Ovary (tissue), 9 donors: ENCODE results near the gene LRRC75A. TPM values are rescaled to one million over a fixed set of nuclear protein-coding genes. Genes with fewer than 3 reads are reported as not detected.

Experiments
- DNase-seq, 5 donors: peaks; one replicate each; pipeline ENCODE4 v3.0.0-alpha.2; 2019 to 2020
- H3K27ac ChIP-seq, 2 donors: fragments of 200-600 bp; one replicate each; pipeline versions ENCODE4 v1.5.1 to v1.8.0; 2019 to 2022
- H3K27me3 ChIP-seq: fragments of 200-600 bp; one replicate; pipeline ENCODE4 v1.8.0; 2022
- H3K36me3 ChIP-seq: fragments of 200-600 bp; sonication (generic); one replicate; pipeline ENCODE4 v1.5.1; 2019
- H3K4me1 ChIP-seq: one replicate; pipeline ENCODE4 v1.8.1; 2013; ENCODE audit warnings: mild to moderate bottlenecking, moderate library complexity; ENCODE audit not compliant: insufficient read depth
- H3K4me3 ChIP-seq: fragments of 200-600 bp; sonication (generic); one replicate; pipeline ENCODE4 v1.5.1; 2017
- H3K9me3 ChIP-seq, 2 donors: fragments of 200-600 bp in 1 of 2; sonication (generic) in 1 of 2; one replicate each; pipeline versions ENCODE4 v1.5.1 to v1.8.1; 2013 to 2019; ENCODE audit warnings: mild to moderate bottlenecking in 1 of 2, moderate library complexity in 1 of 2
- CTCF ChIP-seq, 3 donors: fragments of 450-650 bp in 2 of 3; fragments of 200-600 bp in 1 of 3; IDR thresholded peaks; one replicate each; pipeline versions ENCODE4 v1.5.1 to v1.8.0; 2016 to 2022; ENCODE audit warnings: antibody characterized with exemption in 3 of 3, mild to moderate bottlenecking in 1 of 3
- EP300 ChIP-seq: sonication (generic); formaldehyde crosslinking; IDR thresholded peaks from one replicate; pipeline ENCODE4 v1.6.1; 2017; ENCODE audit warnings: antibody characterized with exemption
- POLR2A ChIP-seq: fragments of 450-650 bp; IDR thresholded peaks from one replicate; pipeline ENCODE4 v1.6.1; 2017; ENCODE audit warnings: antibody characterized with exemption, mild to moderate bottlenecking, moderate library complexity
- WGBS, 3 donors: extraction: QIAGEN DNeasy Blood & Tissue Kit in 1 of 3; methylation state at CpG; one replicate each; pipeline versions ENCODE4 v1.1.5 to v1.1.7; 2013 to 2017; 5-methylcytosine and 5-hydroxymethylcytosine counted together
- intact Hi-C, 4 donors: fragments of 100-400 bp; cut with DNase I; formaldehyde crosslinking; loops; one replicate each; pipeline versions ENCODE4 v1.11.0 to v1.15.1; 2022 to 2023
- polyA plus RNA-seq, 2 donors: library from polyadenylated mRNA; stranded (reverse); fragments of 200-250 nt in 1 of 2; fragments of 350-450 nt in 1 of 2; fragmentation: Illumina TruSeq in 1 of 2; extraction: RNeasy Lipid Tissue Mini Kit (QIAGEN cat#74804) in 1 of 2; gene quantifications; one replicate each; pipeline ENCODE4 v1.2.3, GENCODE V29; 2013 to 2014
- total RNA-seq, 7 donors: library from RNA; depleted of rRNA in 2 of 7; stranded (reverse); fragments of >200 nt in 2 of 7; fragmentation: NEBNext Ultra II Directional in 3 of 7; extraction: Animal tissue kit (Norgen Biotek cat#: 25700) in 3 of 7; gene quantifications; one replicate each; pipeline versions ENCODE4 v1.1.0 to v1.2.4, GENCODE V29; 2016 to 2023
- donor health status: DM: no; HTN: no; CAD: no; lungs with moderate emphysema.
- donor health status: DM: no; HTN: no; CAD: no.
- donor health status: Bipolar disorder and iron deficiency.
- donor health status: DM: yes; HTN: yes; CAD: no.
- donor health status: DM: no; HTN: no; CAD: no.
- donor health status: DM: yes; HTN: yes; CAD: no.

The LRRC75A gene
- total and polyA plus RNA-seq, 9 donors, result 1.0 to 12.5 (median 4.1) TPM

DNA sequence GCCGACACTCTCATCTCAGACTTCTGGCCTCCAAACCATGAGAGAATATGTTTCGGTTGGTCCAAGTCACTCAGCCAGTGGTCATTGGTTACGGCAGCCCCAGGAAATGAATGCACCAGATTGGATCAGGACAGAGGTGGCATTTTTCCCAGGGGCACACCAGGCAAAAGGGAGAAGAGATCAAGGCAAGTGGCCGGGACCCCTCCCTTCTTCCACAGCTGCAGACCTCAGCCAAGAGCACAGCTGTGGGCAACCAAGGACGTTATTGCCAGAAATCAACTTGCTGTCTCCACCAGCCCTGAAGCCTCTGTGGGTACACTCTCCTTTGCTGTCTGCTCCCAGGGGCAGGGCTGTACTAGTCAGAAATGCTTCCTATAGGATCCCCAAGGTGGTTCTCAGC lies 20.7 kb downstream of the LRRC75A start:
- no peak for TF ChIP-seq CTCF (IDR thresholded peaks at IDR 0.05)
- TF ChIP-seq EP300, result no peak
- no peak for TF ChIP-seq POLR2A
- 74 to 83% (median 77%) methylated on average over 5 of the region's 5 CpGs for WGBS, 3 donors
- H3K4me1 ChIP-seq, result no peaks in the 10 kb centered on the region

GRCh38 chr17:16470265-16470664 lies 21.7 kb downstream of the LRRC75A start:
- Histone ChIP-seq H3K27ac (no peak overlapping the region), H3K4me1 (no peaks in the 10 kb centered on the region), H3K4me3 (no peak overlapping the region), H3K9me3 (no peaks in the 10 kb centered on the region), H3K27me3 (no peaks in the 10 kb centered on the region), H3K36me3 (no peaks in the 10 kb centered on the region)
- no peak for DNase-seq
- intact Hi-C loops, result no loop called here
- 65 to 75% (median 70%) methylated on average over 11 of the region's 11 CpGs for WGBS, 3 donors
- TF ChIP-seq EP300 (no peak), POLR2A (no peak), CTCF (IDR thresholded peaks at IDR 0.05) (no peak)

More for the DNA sequence above, 20.7 kb downstream of the LRRC75A start:
- H3K36me3 ChIP-seq, result no peaks in the 10 kb centered on the region
- no peak overlapping the region for H3K27ac ChIP-seq
- intact Hi-C loops, result no loop called here
- H3K4me3 ChIP-seq, result no peak overlapping the region
- H3K9me3 ChIP-seq, result no peaks in the 10 kb centered on the region
- no peak for DNase-seq
- H3K27me3 ChIP-seq, result no peaks in the 10 kb centered on the region

- no peak for DNase-seq
These were observed 23.5 kb downstream of the LRRC75A start for GRCh38 chr17:16468428-16468992.

DNA sequence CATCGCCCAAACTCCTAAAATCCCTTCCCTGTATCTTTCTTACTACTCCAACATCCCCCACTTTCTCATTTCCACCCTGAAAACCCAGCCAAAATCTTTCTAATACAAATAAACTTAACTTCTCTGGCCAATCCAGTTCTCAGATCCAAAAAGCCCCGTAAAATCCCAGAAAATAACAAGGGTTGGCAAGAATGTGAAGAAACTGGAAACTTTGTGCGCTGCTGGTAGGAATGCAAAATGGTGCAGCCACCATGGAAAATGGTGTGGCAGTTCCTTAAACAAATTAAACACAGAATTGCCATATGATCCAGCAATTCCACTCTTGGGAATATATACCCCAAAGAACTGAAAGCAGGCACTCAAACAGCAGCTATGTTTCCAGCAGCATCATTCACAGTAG lies 24.1 kb downstream of the LRRC75A start:
- Histone ChIP-seq H3K27ac (no peak overlapping the region), H3K4me3 (no peak overlapping the region), H3K9me3 (no peaks in the 10 kb centered on the region), H3K27me3 (no peaks in the 10 kb centered on the region), H3K4me1 (no peaks in the 10 kb centered on the region), H3K36me3 (no peaks in the 10 kb centered on the region)
- intact Hi-C loops, result no loop called here
- 70 to 78% (median 76%) methylated on average over 3 of the region's 3 CpGs for WGBS, 3 donors
- TF ChIP-seq EP300, result no peak
- no peak for DNase-seq

More at GRCh38 chr17:16468428-16468992, 23.5 kb downstream of the LRRC75A start:
- Histone ChIP-seq H3K27me3 (no peaks in the 10 kb centered on the region), H3K4me3 (no peak overlapping the region), H3K9me3 (no peaks in the 10 kb centered on the region), H3K27ac (no peak overlapping the region), H3K4me1 (no peaks in the 10 kb centered on the region), H3K36me3 (no peaks in the 10 kb centered on the region)
- TF ChIP-seq POLR2A, result no peak
- no peak for TF ChIP-seq EP300
- no peak for TF ChIP-seq CTCF (IDR thresholded peaks at IDR 0.05)
- 86 to 91% (median 90%) methylated on average over 4 of the region's 4 CpGs for WGBS, 3 donors
- intact Hi-C loops, result no loop called here

DNA sequence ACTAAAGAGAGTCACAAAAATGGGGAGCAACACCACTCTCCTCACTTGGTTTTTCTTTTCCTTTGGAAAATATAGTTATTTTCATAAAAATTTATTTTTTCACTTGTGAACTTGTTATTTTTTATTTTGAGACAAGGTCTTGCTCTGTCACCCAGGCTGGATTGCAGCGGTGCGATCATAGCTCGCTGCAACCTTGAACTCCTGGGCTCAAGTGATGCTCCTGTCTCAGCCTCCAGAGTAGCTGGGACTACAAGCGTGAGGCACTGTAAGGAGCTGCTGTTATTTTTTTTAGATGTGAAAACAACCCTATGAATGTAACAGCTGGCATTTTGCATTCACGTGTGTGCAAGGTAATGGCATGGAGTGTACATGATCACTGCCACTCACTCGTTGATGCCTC lies 24.9 kb downstream of the LRRC75A start:
- Histone ChIP-seq H3K27ac (no peak overlapping the region), H3K4me1 (no peaks in the 10 kb centered on the region), H3K27me3 (no peaks in the 10 kb centered on the region), H3K36me3 (no peaks in the 10 kb centered on the region), H3K4me3 (no peak overlapping the region), H3K9me3 (no peaks in the 10 kb centered on the region)
- DNase-seq, result no peak
- intact Hi-C loops, result no loop called here
- 64 to 86% (median 75%) methylated on average over 6 of the region's 6 CpGs for WGBS, 3 donors
- TF ChIP-seq POLR2A (no peak), CTCF (IDR thresholded peaks at IDR 0.05) (no peak), EP300 (no peak)
